Measurements from ENCODE around the gene RBBP6. TPM values are rescaled to one million over a fixed set of nuclear protein-coding genes. Genes with fewer than 3 reads are reported as not detected.
"Not testable (repeated sequence)": the region's sequence is repeated elsewhere in the genome, so short reads cannot be mapped to it uniquely, and the experiment has no call there.

RBBP6 gene
- total and polyA plus RNA-seq, 2 experiments from 2014 or later = 40.2 to 88.9 TPM

DNA sequence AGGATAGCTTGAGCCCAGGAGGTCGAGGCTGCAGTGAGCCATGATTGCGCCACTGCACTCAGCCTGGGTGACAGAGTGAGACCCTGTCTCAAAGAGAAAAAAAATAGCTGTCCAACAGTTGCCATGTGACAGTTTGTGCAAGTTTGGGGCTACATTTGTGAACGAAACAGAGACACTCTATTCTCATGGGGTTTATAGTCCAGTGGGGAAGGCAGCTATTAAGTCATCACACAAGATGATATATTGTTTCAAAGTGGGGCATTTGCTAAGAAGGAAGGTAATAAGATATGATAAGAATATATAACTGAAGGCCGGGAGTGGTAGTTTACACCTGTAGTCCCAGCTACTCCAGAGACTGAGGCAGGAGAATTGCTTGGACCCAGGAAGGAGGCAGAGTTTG is 73.3 kb downstream of the RBBP6 start:
- TF ChIP-seq ZNF114 (CRISPR knock-in tag; IDR thresholded peaks at IDR 0.05) = no peak
- no peak for TF ChIP-seq ZNF331 (CRISPR knock-in tag; IDR thresholded peaks at IDR 0.05; ENCODE audit: low read depth)
- TF ChIP-seq EZH2phosphoT487 (IDR thresholded peaks at IDR 0.05; ENCODE audit: unreplicated experiment) = no peak
- TF ChIP-seq, protein P1, sequence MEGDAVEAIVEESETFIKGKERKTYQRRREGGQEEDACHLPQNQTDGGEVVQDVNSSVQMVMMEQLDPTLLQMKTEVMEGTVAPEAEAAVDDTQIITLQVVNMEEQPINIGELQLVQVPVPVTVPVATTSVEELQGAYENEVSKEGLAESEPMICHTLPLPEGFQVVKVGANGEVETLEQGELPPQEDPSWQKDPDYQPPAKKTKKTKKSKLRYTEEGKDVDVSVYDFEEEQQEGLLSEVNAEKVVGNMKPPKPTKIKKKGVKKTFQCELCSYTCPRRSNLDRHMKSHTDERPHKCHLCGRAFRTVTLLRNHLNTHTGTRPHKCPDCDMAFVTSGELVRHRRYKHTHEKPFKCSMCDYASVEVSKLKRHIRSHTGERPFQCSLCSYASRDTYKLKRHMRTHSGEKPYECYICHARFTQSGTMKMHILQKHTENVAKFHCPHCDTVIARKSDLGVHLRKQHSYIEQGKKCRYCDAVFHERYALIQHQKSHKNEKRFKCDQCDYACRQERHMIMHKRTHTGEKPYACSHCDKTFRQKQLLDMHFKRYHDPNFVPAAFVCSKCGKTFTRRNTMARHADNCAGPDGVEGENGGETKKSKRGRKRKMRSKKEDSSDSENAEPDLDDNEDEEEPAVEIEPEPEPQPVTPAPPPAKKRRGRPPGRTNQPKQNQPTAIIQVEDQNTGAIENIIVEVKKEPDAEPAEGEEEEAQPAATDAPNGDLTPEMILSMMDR (conservative IDR thresholded peaks at IDR 0.05; ENCODE audit: low read depth in 2 of 2) = no peak
- TF ChIP-seq CREB1 (CRISPR knock-in tag; IDR thresholded peaks at IDR 0.05; ENCODE audit: low read depth) = no peak
- Histone ChIP-seq H2AFZ (no peak overlapping the region), H3K4me3 (no peak overlapping the region), H3K9me2 (ENCODE audit: insufficient read depth) (no peaks in the 10 kb centered on the region), H3F3A (replicated peaks; ENCODE audit: low read depth) (no peaks in the 10 kb centered on the region), H3K79me2 (replicated peaks; ENCODE audit: insufficient read depth) (no peaks in the 10 kb centered on the region), H3K36me3 (ENCODE audit: insufficient read depth) (no peaks in the 10 kb centered on the region), H4K20me1 (replicated peaks; ENCODE audit: insufficient read depth) (no peaks in the 10 kb centered on the region), H3K27ac (ENCODE audit: low read depth) (no peak overlapping the region), H3K4me2 (no peak overlapping the region), H3K27me3 (ENCODE audit: insufficient read depth) (peaks cover 30% of the 10 kb centered on the region), H3K4me1 (ENCODE audit: insufficient read depth) (peaks cover 4% of the 10 kb centered on the region)
- Mint-ChIP-seq H3K4me1 (peaks cover 17% of the 10 kb centered on the region; the same call in 2 of the 3 replicates), H3K27ac (no peak overlapping the region), H3K4me3 (no peak overlapping the region), H3K36me3 (ENCODE audit: low read depth) (no peaks in the 10 kb centered on the region; the same call in 2 of the 3 replicates), H3K9me3 (no peaks in the 10 kb centered on the region), H3K27me3 (ENCODE audit: insufficient read depth, low read depth, poor library complexity) (peaks cover 25% of the 10 kb centered on the region)
- ATAC-seq (no peak), DNase-seq (ENCODE audit: low spot score) (no peak)

- H3K27ac ChIP-seq (ENCODE audit: low read depth); H4K20me1 ChIP-seq (replicated peaks; ENCODE audit: insufficient read depth); H3K36me3 ChIP-seq (ENCODE audit: insufficient read depth); H3K9me3 Mint-ChIP-seq; H3K36me3 Mint-ChIP-seq (ENCODE audit: low read depth); ATAC-seq; H3K4me1 ChIP-seq (ENCODE audit: insufficient read depth); H3F3A ChIP-seq (replicated peaks; ENCODE audit: low read depth); H2AFZ ChIP-seq; H3K79me2 ChIP-seq (replicated peaks; ENCODE audit: insufficient read depth); H3K4me3 ChIP-seq; H3K9me2 ChIP-seq (ENCODE audit: insufficient read depth); H3K27ac Mint-ChIP-seq; H3K4me3 Mint-ChIP-seq; DNase-seq (ENCODE audit: low spot score); H3K4me2 ChIP-seq: not testable (repeated sequence)
- peaks cover 18% of the 10 kb centered on the region for H3K27me3 Mint-ChIP-seq (ENCODE audit: insufficient read depth, low read depth, poor library complexity)
- peaks cover 30% of the 10 kb centered on the region for H3K27me3 ChIP-seq (ENCODE audit: insufficient read depth)
- H3K4me1 Mint-ChIP-seq = peaks cover 17% of the 10 kb centered on the region; the same call in 2 of the 3 replicates
Measured at GRCh38 chr16:24613267-24613666, 73.9 kb downstream of the RBBP6 start.

- Mint-ChIP-seq H3K36me3 (ENCODE audit: low read depth) (no peaks in the 10 kb centered on the region), H3K9me3 (no peaks in the 10 kb centered on the region), H3K4me3 (no peak overlapping the region), H3K4me1 (peaks cover 5% of the 10 kb centered on the region; the same call in 2 of the 3 replicates), H3K27me3 (ENCODE audit: insufficient read depth, low read depth, poor library complexity) (no peaks in the 10 kb centered on the region), H3K27ac (no peak overlapping the region)
- no peaks in the 10 kb centered on the region for H3F3A ChIP-seq (replicated peaks; ENCODE audit: low read depth)
- H3K27ac ChIP-seq (ENCODE audit: low read depth) = no peak overlapping the region
- no peaks in the 10 kb centered on the region for H3K36me3 ChIP-seq (ENCODE audit: insufficient read depth)
- H3K4me2 ChIP-seq = no peak overlapping the region
- no peak for DNase-seq (ENCODE audit: low spot score)
- H3K9me2 ChIP-seq (ENCODE audit: insufficient read depth) = no peaks in the 10 kb centered on the region
- no peak for ATAC-seq
- no peak overlapping the region for H2AFZ ChIP-seq
- H4K20me1 ChIP-seq (replicated peaks; ENCODE audit: insufficient read depth) = no peaks in the 10 kb centered on the region
- no peaks in the 10 kb centered on the region; the same call in 1 of the 2 replicates for H3K4me1 ChIP-seq (ENCODE audit: insufficient read depth)
- no peaks in the 10 kb centered on the region for H3K79me2 ChIP-seq (replicated peaks; ENCODE audit: insufficient read depth)
- H3K4me3 ChIP-seq = no peak overlapping the region
- no peaks in the 10 kb centered on the region for H3K27me3 ChIP-seq (ENCODE audit: insufficient read depth)
- TF ChIP-seq EZH2 (IDR thresholded peaks at IDR 0.05; ENCODE audit: low read depth, unreplicated experiment) (no peak), ZNF462 (CRISPR knock-in tag; IDR thresholded peaks at IDR 0.05) (no peak)
Measured at GRCh38 chr16:24617502-24617901, 78.1 kb downstream of the RBBP6 start.

Data from GM23338 (cell line).